CD4-positive, alpha-beta T cell (primary cell): ENCODE measurements around the gene IL1R2. TPM values are rescaled to one million over a fixed set of nuclear protein-coding genes. Genes with fewer than 3 reads are reported as not detected.

ENCODE experiments used
- ATAC-seq: fragments of 200-7000 bp; cut with Tn5 transposase; one replicate; pipeline ENCODE4 v1.10.0; 2022; ENCODE audit warnings: mild to moderate bottlenecking; ENCODE audit not compliant: poor library complexity
- CTCF ChIA-PET: fragments of 350-600 bp; sonication (Branson Sonifier 250); formaldehyde crosslinking; loops from one replicate; lab custom pipeline; 2021; ENCODE audit warnings: antibody characterized with exemption, inconsistent platforms; lab: Charles Lee
- POLR2A ChIA-PET: fragments of 350-600 bp; sonication (Branson Sonifier 250); formaldehyde crosslinking; loops from one replicate; lab custom pipeline; 2021; ENCODE audit warnings: antibody characterized with exemption, inconsistent platforms; lab: Charles Lee
- DNase-seq, 14 experiments: peaks; one replicate each; pipeline ENCODE4 v3.0.0-alpha.2; 2013 to 2020; ENCODE audit warnings: mixed read lengths in 2 of 14
- H3K27ac ChIP-seq, 2 donors: one replicate each; pipeline versions ENCODE4 v1.5.1 to v1.7.0; 2013; ENCODE audit warnings: low read length in 2 of 2, low read depth in 1 of 2, mild to moderate bottlenecking in 1 of 2
- H3K27me3 ChIP-seq, 2 experiments: 1 replicate in 1 of 2; 2 replicates in 1 of 2; pipeline versions ENCODE4 v1.6.1 to v1.7.0; 2013; ENCODE audit warnings: low read length in 2 of 2, control low read depth in 1 of 2, mild to moderate bottlenecking in 1 of 2, moderate library complexity in 1 of 2; ENCODE audit not compliant: insufficient read depth in 2 of 2, control insufficient read depth in 1 of 2
- H3K36me3 ChIP-seq: one replicate; pipeline ENCODE4 v1.6.1; 2013; ENCODE audit warnings: low read length, control low read depth; ENCODE audit not compliant: insufficient read depth
- H3K4me1 ChIP-seq: one replicate; pipeline ENCODE4 v1.6.1; 2013; ENCODE audit warnings: low read length, control low read depth; ENCODE audit not compliant: insufficient read depth
- H3K4me3 ChIP-seq: one replicate; pipeline ENCODE4 v1.5.1; 2013; ENCODE audit warnings: mild to moderate bottlenecking, low read length, moderate library complexity
- H3K9me3 ChIP-seq, 2 experiments: 1 replicate in 1 of 2; 2 replicates in 1 of 2; pipeline versions ENCODE4 v1.6.1 to v1.7.0; 2013; ENCODE audit warnings: low read length in 2 of 2, mild to moderate bottlenecking in 2 of 2, control low read depth in 1 of 2, moderate library complexity in 1 of 2; ENCODE audit not compliant: control insufficient read depth in 1 of 2, insufficient read depth in 1 of 2
- H3K27ac Mint-ChIP-seq: one replicate; pipeline ENCODE4 v1.8.0; 2020; ENCODE audit warnings: mixed read lengths
- H3K27me3 Mint-ChIP-seq: one replicate; pipeline ENCODE4 v1.8.0; 2021; ENCODE audit warnings: mixed read lengths
- H3K36me3 Mint-ChIP-seq: one replicate; pipeline ENCODE4 v1.8.0; 2021; ENCODE audit warnings: low read depth, mixed read lengths
- H3K4me1 Mint-ChIP-seq: one replicate; pipeline ENCODE4 v1.8.0; 2021; ENCODE audit warnings: low read depth, mixed read lengths
- H3K4me3 Mint-ChIP-seq: one replicate; pipeline ENCODE4 v1.8.0; 2020; ENCODE audit warnings: mild to moderate bottlenecking, mixed read lengths
- H3K9me3 Mint-ChIP-seq: one replicate; pipeline ENCODE4 v1.8.0; 2020; ENCODE audit warnings: mixed read lengths
- intact Hi-C, 2 experiments: fragments of 100-400 bp; cut with DNase I in 1 of 2; cut with micrococcal nuclease in 1 of 2; formaldehyde crosslinking; loops; one replicate each; pipeline versions ENCODE4 v1.15.1 to v1.9.0; 2023 to 2025; cut with DNase I, micrococcal nuclease
- total RNA-seq, 174 experiments: library from RNA in 2 of 174; stranded (reverse) in 2 of 174; gene quantifications; one replicate each; pipeline ENCODE4 v1.2.3 and lab custom pipeline; 2021 to 2026
- TF ChIP-seq, protein P1 (sequence below): fragments of 200-600 bp; IDR thresholded peaks from one replicate; pipeline ENCODE4 v1.8.0; 2022; ENCODE audit warnings: antibody characterized with exemption, mild to moderate bottlenecking

IL1R2 gene
- total RNA-seq, 2 experiments from 2014 or later = 0.31 to 0.47 TPM

- Histone ChIP-seq H3K27me3 (no peaks in the 10 kb centered on the region), H3K27ac (no peak overlapping the region)
- POLR2A ChIA-PET = interaction anchor here (1.1 to 1.5 kb wide), 2 partner anchors 216 to 217 kb away, joined by 3 read pairs; no protein-coding TSS in a partner anchor
Observed at GRCh38 chr2:102025016-102025501, 33.3 kb downstream of the IL1R2 start.

DNA sequence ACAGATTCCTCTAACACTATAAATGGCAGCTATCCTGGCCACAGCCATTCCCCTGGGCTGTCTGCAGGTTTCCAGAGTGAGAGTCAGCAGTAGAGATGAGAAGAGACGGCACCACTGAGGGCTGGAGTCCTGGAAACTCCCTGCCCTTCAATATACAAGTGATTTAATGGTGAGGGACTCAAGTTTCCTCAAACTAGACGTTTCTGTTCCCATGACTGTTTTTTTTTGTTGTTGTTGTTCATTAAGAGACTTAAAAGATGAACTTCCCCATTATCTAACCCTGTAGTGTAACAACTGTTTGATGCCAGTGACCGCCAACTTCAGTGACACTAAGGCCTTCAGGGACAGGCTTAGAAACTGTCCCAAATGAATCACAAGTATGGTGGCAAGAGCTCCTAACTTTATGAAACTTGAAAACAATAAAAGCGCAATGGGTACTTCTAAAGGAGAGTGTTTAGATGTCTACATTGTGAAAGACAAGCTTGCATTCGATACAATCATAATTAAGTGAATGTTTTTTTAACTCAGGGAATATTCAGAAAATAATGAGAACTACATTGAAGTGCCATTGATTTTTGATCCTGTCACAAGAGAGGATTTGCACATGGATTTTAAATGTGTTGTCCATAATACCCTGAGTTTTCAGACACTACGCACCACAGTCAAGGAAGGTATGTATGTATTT lies 34.0 kb downstream of the IL1R2 start:
- H3K4me1 ChIP-seq = peaks cover 3% of the 10 kb centered on the region
- H3K9me3 ChIP-seq = no peaks in the 10 kb centered on the region
- CTCF ChIA-PET = interaction anchor here (1.0 to 3.1 kb wide), 2 partner anchors 215 to 525 kb away, joined by 3 to 12 read pairs; no protein-coding TSS in a partner anchor
- H3K4me1 Mint-ChIP-seq = peaks cover 3% of the 10 kb centered on the region
- intact Hi-C loops = loop anchor here (10.0 kb wide), 1 partner anchor 139 kb away; no protein-coding TSS in a partner anchor
- ATAC-seq (no peak), DNase-seq (peak in 2 of 14 experiments; percentile 34 to 54)
- no peak overlapping the region for H3K27ac Mint-ChIP-seq
- POLR2A ChIA-PET = interaction anchor here (0.9 to 1.5 kb wide), 2 partner anchors 57 to 216 kb away, joined by 3 to 4 read pairs; no protein-coding TSS in a partner anchor
- no peaks in the 10 kb centered on the region for H3K36me3 Mint-ChIP-seq
- H3K4me3 ChIP-seq = no peak overlapping the region
- H3K27me3 ChIP-seq = no peaks in the 10 kb centered on the region
- TF ChIP-seq, protein P1, sequence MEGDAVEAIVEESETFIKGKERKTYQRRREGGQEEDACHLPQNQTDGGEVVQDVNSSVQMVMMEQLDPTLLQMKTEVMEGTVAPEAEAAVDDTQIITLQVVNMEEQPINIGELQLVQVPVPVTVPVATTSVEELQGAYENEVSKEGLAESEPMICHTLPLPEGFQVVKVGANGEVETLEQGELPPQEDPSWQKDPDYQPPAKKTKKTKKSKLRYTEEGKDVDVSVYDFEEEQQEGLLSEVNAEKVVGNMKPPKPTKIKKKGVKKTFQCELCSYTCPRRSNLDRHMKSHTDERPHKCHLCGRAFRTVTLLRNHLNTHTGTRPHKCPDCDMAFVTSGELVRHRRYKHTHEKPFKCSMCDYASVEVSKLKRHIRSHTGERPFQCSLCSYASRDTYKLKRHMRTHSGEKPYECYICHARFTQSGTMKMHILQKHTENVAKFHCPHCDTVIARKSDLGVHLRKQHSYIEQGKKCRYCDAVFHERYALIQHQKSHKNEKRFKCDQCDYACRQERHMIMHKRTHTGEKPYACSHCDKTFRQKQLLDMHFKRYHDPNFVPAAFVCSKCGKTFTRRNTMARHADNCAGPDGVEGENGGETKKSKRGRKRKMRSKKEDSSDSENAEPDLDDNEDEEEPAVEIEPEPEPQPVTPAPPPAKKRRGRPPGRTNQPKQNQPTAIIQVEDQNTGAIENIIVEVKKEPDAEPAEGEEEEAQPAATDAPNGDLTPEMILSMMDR = no peak
- H3K27ac ChIP-seq = no peak overlapping the region
- H3K4me3 Mint-ChIP-seq = no peak overlapping the region
- H3K27me3 Mint-ChIP-seq = no peaks in the 10 kb centered on the region
- no peaks in the 10 kb centered on the region for H3K36me3 ChIP-seq
- H3K9me3 Mint-ChIP-seq = no peaks in the 10 kb centered on the region

More at GRCh38 chr2:102025016-102025501, 33.3 kb downstream of the IL1R2 start:
- Mint-ChIP-seq H3K9me3 (no peaks in the 10 kb centered on the region), H3K36me3 (no peaks in the 10 kb centered on the region), H3K27me3 (peaks cover 3% of the 10 kb centered on the region), H3K27ac (no peak overlapping the region), H3K4me3 (no peak overlapping the region), H3K4me1 (peaks cover 3% of the 10 kb centered on the region)
- ATAC-seq (no peak), DNase-seq (no peak)
- TF ChIP-seq, protein P1 = no peak
- H3K36me3 ChIP-seq = no peaks in the 10 kb centered on the region
- CTCF ChIA-PET = interaction anchor here (1.0 to 3.1 kb wide), 2 partner anchors 215 to 525 kb away, joined by 3 to 12 read pairs; no protein-coding TSS in a partner anchor
- H3K4me1 ChIP-seq = peaks cover 6% of the 10 kb centered on the region
- no peak overlapping the region for H3K4me3 ChIP-seq
- intact Hi-C loops = loop anchor here (10.0 kb wide), 1 partner anchor 140 kb away; no protein-coding TSS in a partner anchor
- no peaks in the 10 kb centered on the region for H3K9me3 ChIP-seq

DNA sequence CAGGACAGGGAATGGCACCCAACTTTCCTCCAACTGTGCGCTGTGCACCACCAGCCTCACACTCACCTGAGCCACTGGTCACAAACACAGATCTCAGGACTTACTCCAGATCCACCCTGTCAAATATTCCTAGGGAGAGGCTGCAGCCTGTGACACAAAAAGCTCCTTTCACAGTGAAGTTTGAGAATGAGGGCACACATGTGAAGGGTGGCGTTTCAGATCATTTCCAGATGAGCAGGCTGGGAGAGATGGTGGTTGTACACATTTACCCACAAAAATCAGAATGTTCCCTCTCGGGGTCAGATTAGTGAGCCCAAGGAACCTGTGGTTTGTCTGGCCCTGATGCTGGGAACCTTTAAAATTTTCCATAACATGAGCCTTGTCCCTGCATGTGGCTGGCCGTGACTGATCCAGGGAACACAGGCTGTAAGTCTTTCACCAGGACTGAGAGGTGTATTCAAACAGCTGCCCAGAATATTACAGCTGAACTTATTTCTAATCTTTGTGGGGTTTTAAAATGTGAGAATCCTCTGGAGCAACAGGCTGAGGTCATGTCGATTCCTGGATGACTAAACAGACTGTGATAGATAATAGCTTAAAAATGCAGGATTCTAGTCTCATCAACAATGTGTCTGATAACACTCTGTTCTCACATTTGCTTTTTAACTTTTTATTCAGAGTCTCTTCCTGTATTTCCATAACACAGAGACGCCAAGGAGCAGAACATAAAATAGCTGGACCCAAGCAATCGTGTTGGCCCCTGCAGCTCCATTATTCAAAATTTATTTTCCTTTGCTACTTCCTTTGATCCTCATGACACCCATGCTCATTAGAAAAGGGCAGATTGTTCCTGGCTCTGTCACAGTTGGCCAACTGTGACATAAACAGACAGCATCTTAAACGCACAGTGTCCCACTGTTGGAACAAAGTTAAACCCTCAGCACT lies 35.5 kb downstream of the IL1R2 start:
- H3K27me3 ChIP-seq = no peaks in the 10 kb centered on the region
- no peaks in the 10 kb centered on the region for H3K36me3 Mint-ChIP-seq
- TF ChIP-seq, protein P1 = no peak
- ATAC-seq = no peak
- no peak overlapping the region for H3K27ac ChIP-seq
- no peaks in the 10 kb centered on the region for H3K9me3 Mint-ChIP-seq
- no peak overlapping the region for H3K4me3 Mint-ChIP-seq
- no peaks in the 10 kb centered on the region for H3K36me3 ChIP-seq
- H3K27me3 Mint-ChIP-seq = no peaks in the 10 kb centered on the region
- H3K4me1 Mint-ChIP-seq = peaks cover 6% of the 10 kb centered on the region
- no peaks in the 10 kb centered on the region for H3K4me1 ChIP-seq
- H3K27ac Mint-ChIP-seq = no peak overlapping the region
- intact Hi-C loops = loop anchor here (10.0 kb wide), 1 partner anchor 137 kb away; no protein-coding TSS in a partner anchor
- no peak overlapping the region for H3K4me3 ChIP-seq
- CTCF ChIA-PET = interaction anchor here (1.4 kb wide), 1 partner anchor 213 kb away, joined by 4 read pairs; no protein-coding TSS in a partner anchor
- POLR2A ChIA-PET = interaction anchor here (0.9 kb wide), 1 partner anchor 55 kb away, joined by 4 read pairs; no protein-coding TSS in a partner anchor
- H3K9me3 ChIP-seq = no peaks in the 10 kb centered on the region
- DNase-seq = no peak
